ENCODE measurements around the gene KIR3DL1. TPM values are rescaled to one million over a fixed set of nuclear protein-coding genes. Genes with fewer than 3 reads are reported as not detected.
"Not testable (repeated sequence)": the region's sequence is repeated elsewhere in the genome, so short reads cannot be mapped to it uniquely, and the experiment has no call there.

Gene KIR3DL1
- not detected in 2 replicates for total RNA-seq

DNA sequence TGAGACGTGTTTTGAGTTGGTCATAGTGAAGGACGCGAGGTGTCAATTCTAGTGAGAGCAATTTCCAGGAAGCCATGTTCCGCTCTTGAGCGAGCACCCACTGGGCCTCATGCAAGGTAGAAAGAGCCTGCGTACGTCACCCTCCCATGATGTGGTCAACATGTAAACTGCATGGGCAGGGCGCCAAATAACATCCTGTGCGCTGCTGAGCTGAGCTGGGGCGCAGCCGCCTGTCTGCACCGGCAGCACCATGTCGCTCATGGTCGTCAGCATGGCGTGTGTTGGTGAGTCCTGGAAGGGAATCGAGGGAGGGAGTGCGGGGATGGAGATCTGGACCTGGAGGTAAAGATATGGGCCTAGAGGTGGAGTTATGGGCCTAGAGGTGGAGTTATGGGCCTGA is at the start of gene KIR3DL1:
Gene KIR3DL1 (plus strand): TSS at position 218 of the 400 bp plus-strand sequence.
- not testable (repeated sequence) for DNase-seq (ENCODE audit: low read depth); H3K4me3 ChIP-seq (ENCODE audit: low read depth, low read length)

DNA sequence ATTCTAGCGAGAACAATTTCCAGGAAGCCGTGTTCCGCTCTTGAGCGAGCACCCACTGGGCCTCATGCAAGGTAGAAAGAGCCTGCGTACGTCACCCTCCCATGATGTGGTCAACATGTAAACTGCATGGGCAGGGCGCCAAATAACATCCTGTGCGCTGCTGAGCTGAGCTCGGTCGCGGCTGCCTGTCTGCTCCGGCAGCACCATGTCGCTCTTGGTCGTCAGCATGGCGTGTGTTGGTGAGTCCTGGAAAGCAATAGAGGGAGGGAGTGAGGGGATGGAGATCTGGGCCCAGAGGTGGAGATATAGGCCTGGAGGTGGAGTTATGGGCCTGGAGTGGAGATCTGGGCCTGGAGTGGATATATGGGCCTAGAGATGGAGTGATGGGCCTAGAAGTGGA is 46.6 kb upstream of the KIR3DL1 start, which contains the start of gene KIR2DL1:
Gene KIR2DL1 (plus strand): TSS at position 148 of the 400 bp plus-strand sequence. CDS start 58 bp downstream, at position 206.
- DNase-seq (ENCODE audit: low read depth); H3K4me3 ChIP-seq (ENCODE audit: low read depth, low read length): not testable (repeated sequence)

- not testable (repeated sequence) for H3K4me3 ChIP-seq (ENCODE audit: low read depth, low read length); DNase-seq (ENCODE audit: low read depth)
Measured at GRCh38 chr19:54770511-54770910, 45.8 kb upstream of the KIR3DL1 start.

- not testable (repeated sequence) for H3K4me3 ChIP-seq (ENCODE audit: low read depth, low read length); DNase-seq (ENCODE audit: low read depth)
Measured at GRCh38 chr19:54771018-54771960, 45.0 kb upstream of the KIR3DL1 start.

GRCh38 chr19:54772666-54773065 is 43.6 kb upstream of the KIR3DL1 start:
- H3K4me3 ChIP-seq (ENCODE audit: low read depth, low read length); DNase-seq (ENCODE audit: low read depth): not testable (repeated sequence)

GRCh38 chr19:54775095-54775815 is 41.0 kb upstream of the KIR3DL1 start:
- not testable (repeated sequence) for DNase-seq (ENCODE audit: low read depth); H3K4me3 ChIP-seq (ENCODE audit: low read depth, low read length)

- not testable (repeated sequence) for DNase-seq (ENCODE audit: low read depth); H3K4me3 ChIP-seq (ENCODE audit: low read depth, low read length)
Measured at GRCh38 chr19:54775830-54776229, 40.4 kb upstream of the KIR3DL1 start.

GRCh38 chr19:54777851-54778250 is 38.4 kb upstream of the KIR3DL1 start:
- not testable (repeated sequence) for DNase-seq (ENCODE audit: low read depth); H3K4me3 ChIP-seq (ENCODE audit: low read depth, low read length)

DNA sequence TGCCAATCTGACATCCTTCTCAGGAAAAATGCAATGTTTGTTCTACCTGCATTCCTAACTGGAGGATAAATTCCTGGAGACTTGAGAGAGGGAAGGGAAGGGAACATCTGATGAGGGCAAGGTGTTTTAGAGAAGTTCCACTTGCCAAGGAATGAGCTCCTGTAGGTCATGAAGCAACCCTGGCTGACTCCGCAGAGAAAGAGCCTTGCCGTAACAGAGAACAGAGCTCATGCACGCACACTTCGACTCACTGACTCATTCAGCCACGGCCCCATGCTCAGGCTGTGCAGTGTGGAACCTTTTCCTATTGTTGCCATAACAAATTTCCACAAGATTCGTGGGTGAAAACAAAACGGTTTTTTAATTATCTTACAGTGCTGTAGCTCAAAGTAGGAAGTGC is 37.4 kb upstream of the KIR3DL1 start:
- H3K4me3 ChIP-seq (ENCODE audit: low read depth, low read length); DNase-seq (ENCODE audit: low read depth): not testable (repeated sequence)

DNA sequence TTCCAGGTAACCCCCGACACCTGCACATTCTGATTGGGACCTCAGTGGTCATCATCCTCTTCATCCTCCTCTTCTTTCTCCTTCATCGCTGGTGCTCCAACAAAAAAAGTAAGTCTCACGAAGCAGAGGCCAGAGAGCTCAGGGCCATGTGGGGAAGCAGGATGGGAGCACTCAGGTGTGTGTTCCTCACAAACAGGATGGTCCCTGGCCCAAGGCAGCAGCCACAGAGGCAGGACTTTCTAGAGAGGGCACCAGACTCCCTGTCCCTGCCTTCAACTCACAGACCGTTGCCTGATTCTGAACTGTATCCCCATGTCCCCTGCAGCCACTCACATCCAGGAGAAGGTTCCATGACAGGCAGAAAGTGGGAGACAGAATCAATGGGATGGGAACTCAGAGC is 33.4 kb upstream of the KIR3DL1 start:
- not testable (repeated sequence) for H3K4me3 ChIP-seq (ENCODE audit: low read depth, low read length); DNase-seq (ENCODE audit: low read depth)

DNA sequence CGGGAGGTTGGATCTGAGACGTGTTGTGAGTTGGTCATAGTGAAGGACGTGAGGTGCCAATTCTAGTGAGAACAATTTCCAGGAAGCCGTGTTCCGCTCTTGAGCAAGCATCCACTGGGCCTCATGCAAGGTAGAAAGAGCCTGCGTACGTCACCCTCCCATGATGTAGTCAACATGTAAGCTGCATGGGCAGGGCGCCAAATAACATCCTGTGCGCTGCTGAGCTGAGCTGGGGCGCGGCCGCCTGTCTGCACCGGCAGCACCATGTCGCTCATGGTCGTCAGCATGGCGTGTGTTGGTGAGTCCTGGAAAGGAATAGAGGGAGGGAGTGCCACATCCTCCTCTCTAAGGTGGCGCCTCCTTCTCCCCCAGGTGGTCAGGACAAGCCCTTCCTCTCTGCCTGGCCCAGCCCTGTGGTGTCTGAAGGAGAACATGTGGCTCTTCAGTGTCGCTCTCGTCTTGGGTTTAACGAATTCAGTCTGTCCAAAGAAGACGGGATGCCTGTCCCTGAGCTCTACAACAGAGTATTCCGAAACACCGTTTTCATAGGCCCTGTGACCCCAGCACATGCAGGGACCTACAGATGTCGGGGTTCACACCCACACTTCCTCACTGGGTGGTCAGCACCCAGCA is 30.1 kb upstream of the KIR3DL1 start:
- DNase-seq (ENCODE audit: low read depth); H3K4me3 ChIP-seq (ENCODE audit: low read depth, low read length): not testable (repeated sequence)

GRCh38 chr19:54788154-54788553 is 28.1 kb upstream of the KIR3DL1 start:
- not testable (repeated sequence) for H3K4me3 ChIP-seq (ENCODE audit: low read depth, low read length); DNase-seq (ENCODE audit: low read depth)

GRCh38 chr19:54790711-54791110 is 25.6 kb upstream of the KIR3DL1 start:
- no peak overlapping the region for H3K4me3 ChIP-seq (ENCODE audit: low read depth, low read length)
- TF ChIP-seq CTCF (IDR thresholded peaks at IDR 0.05; ENCODE audit: insufficient read depth, low read depth, low read length), result no peak

More at GRCh38 chr19:54790711-54791110, 25.6 kb upstream of the KIR3DL1 start:
- no peak for DNase-seq (ENCODE audit: low read depth)
